ENCODE results near the gene ASTN2. TPM values are rescaled to one million over a fixed set of nuclear protein-coding genes. Genes with fewer than 3 reads are reported as not detected.

ASTN2 gene
- polyA plus RNA-seq, 1 donor from 2014 or later: 6.8 TPM

GRCh38 chr9:117233016-117233415 is 181.8 kb downstream of the ASTN2 start:
- TF ChIP-seq RAD21 (conservative IDR thresholded peaks at IDR 0.05) (no peak), SMC3 (conservative IDR thresholded peaks at IDR 0.05; ENCODE audit: poor library complexity) (no peak)
- TF ChIP-seq, protein P1, sequence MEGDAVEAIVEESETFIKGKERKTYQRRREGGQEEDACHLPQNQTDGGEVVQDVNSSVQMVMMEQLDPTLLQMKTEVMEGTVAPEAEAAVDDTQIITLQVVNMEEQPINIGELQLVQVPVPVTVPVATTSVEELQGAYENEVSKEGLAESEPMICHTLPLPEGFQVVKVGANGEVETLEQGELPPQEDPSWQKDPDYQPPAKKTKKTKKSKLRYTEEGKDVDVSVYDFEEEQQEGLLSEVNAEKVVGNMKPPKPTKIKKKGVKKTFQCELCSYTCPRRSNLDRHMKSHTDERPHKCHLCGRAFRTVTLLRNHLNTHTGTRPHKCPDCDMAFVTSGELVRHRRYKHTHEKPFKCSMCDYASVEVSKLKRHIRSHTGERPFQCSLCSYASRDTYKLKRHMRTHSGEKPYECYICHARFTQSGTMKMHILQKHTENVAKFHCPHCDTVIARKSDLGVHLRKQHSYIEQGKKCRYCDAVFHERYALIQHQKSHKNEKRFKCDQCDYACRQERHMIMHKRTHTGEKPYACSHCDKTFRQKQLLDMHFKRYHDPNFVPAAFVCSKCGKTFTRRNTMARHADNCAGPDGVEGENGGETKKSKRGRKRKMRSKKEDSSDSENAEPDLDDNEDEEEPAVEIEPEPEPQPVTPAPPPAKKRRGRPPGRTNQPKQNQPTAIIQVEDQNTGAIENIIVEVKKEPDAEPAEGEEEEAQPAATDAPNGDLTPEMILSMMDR (IDR thresholded peaks at IDR 0.05; ENCODE audit: poor library complexity, severe bottlenecking): no peak
- Histone ChIP-seq H2AFZ (ENCODE audit: low read depth, low read length) (no peak overlapping the region), H3K27ac (ENCODE audit: low read length) (no peak overlapping the region), H3K79me2 (replicated peaks; ENCODE audit: insufficient read depth, low read length) (no peaks in the 10 kb centered on the region), H3K36me3 (ENCODE audit: insufficient read depth, low read length) (no peaks in the 10 kb centered on the region), H4K20me1 (ENCODE audit: insufficient read depth) (no peaks in the 10 kb centered on the region), H3K4me3 (ENCODE audit: low read length) (no peak overlapping the region), H3K4me2 (ENCODE audit: low read length) (no peak overlapping the region), H3K9me2 (ENCODE audit: insufficient read depth, low read length) (no peaks in the 10 kb centered on the region), H3F3A (ENCODE audit: insufficient read depth, low read length, poor library complexity, severe bottlenecking) (no peaks in the 10 kb centered on the region), H3K9ac (ENCODE audit: low read length) (no peak overlapping the region), H3K27me3 (ENCODE audit: insufficient read depth, low read depth, low read length) (no peaks in the 10 kb centered on the region), H3K9me3 (ENCODE audit: low read length) (no peaks in the 10 kb centered on the region)

DNA sequence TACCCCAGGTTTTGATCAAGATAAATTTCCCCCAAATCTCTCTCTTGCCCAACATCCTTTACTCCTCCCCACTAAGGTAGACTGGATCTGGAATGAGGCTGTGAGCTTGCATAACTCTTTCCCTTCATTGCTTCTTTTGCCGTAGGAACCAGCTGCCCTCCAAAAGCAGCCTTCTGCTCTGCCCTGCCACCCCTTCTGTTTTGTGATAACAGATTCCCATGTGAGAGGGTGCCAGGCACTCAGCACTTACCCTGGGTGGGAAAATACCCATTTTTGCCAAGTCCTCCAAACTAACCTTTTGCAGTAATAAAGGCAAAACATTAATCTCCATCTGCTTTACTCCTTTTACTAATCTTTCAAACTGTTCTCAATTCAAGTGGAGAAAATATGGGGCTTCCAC is 182.6 kb downstream of the ASTN2 start:
- H3K9me2 ChIP-seq (ENCODE audit: insufficient read depth, low read length): no peaks in the 10 kb centered on the region
- no peak overlapping the region for H3K4me2 ChIP-seq (ENCODE audit: low read length)
- no peaks in the 10 kb centered on the region for H3K27me3 ChIP-seq (ENCODE audit: insufficient read depth, low read depth, low read length)
- H3K36me3 ChIP-seq (ENCODE audit: insufficient read depth, low read length): no peaks in the 10 kb centered on the region
- no peaks in the 10 kb centered on the region for H3K79me2 ChIP-seq (replicated peaks; ENCODE audit: insufficient read depth, low read length)
- no peak overlapping the region for H3K4me3 ChIP-seq (ENCODE audit: low read length)
- H4K20me1 ChIP-seq (ENCODE audit: insufficient read depth): no peaks in the 10 kb centered on the region
- no peaks in the 10 kb centered on the region for H3K9me3 ChIP-seq (ENCODE audit: low read length)
- no peaks in the 10 kb centered on the region for H3F3A ChIP-seq (ENCODE audit: insufficient read depth, low read length, poor library complexity, severe bottlenecking)
- no peak overlapping the region for H3K27ac ChIP-seq (ENCODE audit: low read length)
- H3K9ac ChIP-seq (ENCODE audit: low read length): no peak overlapping the region
- TF ChIP-seq EP300 (conservative IDR thresholded peaks at IDR 0.05; ENCODE audit: poor library complexity, severe bottlenecking) (no peak), POLR2AphosphoS5 (IDR thresholded peaks at IDR 0.05) (no peak), TAF1 (IDR thresholded peaks at IDR 0.05; ENCODE audit: low read depth) (no peak), RAD21 (conservative IDR thresholded peaks at IDR 0.05) (no peak), SMC3 (conservative IDR thresholded peaks at IDR 0.05; ENCODE audit: poor library complexity) (no peak), EZH2 (IDR thresholded peaks at IDR 0.05; ENCODE audit: borderline replicate concordance, insufficient read depth, low read length, poor library complexity, severe bottlenecking) (no peak), MXI1 (conservative IDR thresholded peaks at IDR 0.05; ENCODE audit: poor library complexity, severe bottlenecking) (no peak)
- TF ChIP-seq, protein P1 (IDR thresholded peaks at IDR 0.05; ENCODE audit: poor library complexity, severe bottlenecking): no peak
- TF ChIP-seq, protein P2, sequence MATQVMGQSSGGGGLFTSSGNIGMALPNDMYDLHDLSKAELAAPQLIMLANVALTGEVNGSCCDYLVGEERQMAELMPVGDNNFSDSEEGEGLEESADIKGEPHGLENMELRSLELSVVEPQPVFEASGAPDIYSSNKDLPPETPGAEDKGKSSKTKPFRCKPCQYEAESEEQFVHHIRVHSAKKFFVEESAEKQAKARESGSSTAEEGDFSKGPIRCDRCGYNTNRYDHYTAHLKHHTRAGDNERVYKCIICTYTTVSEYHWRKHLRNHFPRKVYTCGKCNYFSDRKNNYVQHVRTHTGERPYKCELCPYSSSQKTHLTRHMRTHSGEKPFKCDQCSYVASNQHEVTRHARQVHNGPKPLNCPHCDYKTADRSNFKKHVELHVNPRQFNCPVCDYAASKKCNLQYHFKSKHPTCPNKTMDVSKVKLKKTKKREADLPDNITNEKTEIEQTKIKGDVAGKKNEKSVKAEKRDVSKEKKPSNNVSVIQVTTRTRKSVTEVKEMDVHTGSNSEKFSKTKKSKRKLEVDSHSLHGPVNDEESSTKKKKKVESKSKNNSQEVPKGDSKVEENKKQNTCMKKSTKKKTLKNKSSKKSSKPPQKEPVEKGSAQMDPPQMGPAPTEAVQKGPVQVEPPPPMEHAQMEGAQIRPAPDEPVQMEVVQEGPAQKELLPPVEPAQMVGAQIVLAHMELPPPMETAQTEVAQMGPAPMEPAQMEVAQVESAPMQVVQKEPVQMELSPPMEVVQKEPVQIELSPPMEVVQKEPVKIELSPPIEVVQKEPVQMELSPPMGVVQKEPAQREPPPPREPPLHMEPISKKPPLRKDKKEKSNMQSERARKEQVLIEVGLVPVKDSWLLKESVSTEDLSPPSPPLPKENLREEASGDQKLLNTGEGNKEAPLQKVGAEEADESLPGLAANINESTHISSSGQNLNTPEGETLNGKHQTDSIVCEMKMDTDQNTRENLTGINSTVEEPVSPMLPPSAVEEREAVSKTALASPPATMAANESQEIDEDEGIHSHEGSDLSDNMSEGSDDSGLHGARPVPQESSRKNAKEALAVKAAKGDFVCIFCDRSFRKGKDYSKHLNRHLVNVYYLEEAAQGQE (IDR thresholded peaks at IDR 0.05; ENCODE audit: borderline replicate concordance): no peak
- no peak overlapping the region for H2AFZ ChIP-seq (ENCODE audit: low read depth, low read length)
